Pons (tissue), 1 donor: Measurements from ENCODE around the gene GRK5.
"Not testable (repeated sequence)": the region's sequence is repeated elsewhere in the genome, so short reads cannot be mapped to it uniquely, and the experiment has no call there.

ENCODE experiments used
- DNase-seq: peaks from one replicate; pipeline ENCODE4 v3.0.0-alpha.2; 2016; ENCODE audit warnings: low spot score

Gene GRK5

DNA sequence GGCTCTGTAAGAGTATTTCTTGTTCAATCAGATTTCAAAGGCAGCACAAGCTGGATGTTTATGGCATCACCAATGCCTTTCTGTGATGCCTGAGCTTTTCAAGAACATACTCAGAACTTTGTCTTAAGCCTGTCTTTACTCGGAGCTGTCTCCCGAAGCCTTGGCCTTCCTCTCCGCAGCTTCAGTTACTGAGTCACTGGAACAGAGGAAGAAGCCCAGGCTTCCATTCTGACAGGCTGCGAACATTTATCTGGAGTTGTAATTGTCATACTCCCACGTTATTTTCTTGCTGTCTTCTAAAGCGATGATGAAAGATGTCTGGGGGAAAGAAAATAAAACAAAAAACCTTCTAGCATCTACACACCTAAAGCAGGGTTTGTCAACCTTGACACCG, 43.9 kb downstream of the GRK5 start:
- DNase-seq: no peak

DNA sequence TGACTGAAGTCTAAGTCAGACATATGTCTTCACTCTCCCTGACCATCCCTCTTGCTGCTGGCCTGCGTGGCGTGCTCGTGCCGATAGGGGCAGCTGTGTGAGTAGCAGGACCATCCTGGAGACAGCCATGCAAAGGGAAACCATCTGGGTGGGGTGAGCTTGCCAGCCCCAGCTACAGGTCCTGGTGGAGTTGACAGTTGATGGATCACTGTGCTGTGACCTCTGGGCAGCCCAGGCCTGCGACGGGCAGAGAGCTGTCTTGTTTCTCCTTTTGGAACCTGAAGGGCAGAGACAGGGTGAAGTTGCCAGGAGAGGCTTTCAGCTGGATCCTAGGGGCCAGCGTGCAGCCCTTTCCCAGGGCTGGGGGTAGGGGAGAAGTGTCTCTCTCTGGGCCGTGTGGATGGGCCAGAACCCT, 44.7 kb downstream of the GRK5 start:
- DNase-seq: no peak

DNA sequence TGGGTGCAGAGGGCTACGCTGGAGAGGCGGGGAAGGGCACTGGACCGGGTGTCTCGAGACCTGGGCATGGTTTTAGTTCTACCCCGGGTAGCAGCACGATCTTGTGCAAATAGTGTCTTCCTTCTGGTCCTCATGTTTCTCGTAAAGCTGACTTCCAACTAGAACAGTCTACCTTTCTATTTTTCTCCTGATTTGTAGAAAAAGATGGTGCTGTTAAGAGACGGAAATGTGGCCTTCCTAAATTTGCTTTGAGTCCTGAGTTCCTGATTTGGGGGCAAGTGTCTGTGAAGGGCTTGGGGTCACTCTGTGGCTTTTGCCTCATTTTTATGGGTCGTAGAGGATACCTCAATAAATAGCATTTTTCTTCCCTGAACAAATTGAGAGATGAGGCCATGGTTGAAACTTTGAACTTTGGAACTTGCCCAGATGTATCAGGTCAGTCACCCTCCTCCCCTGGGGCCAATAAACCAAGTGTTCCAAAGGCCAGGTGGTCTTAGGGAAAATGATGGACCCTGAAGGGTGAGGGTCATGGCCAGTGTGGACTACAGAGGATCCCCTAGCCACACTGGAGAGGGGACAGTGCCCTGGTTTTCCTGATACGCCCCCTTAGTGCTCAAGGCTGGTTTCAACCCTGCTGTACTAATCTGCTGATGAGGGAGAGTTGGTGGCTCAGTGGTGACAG, 45.2 kb downstream of the GRK5 start:
- no peak for DNase-seq

DNA sequence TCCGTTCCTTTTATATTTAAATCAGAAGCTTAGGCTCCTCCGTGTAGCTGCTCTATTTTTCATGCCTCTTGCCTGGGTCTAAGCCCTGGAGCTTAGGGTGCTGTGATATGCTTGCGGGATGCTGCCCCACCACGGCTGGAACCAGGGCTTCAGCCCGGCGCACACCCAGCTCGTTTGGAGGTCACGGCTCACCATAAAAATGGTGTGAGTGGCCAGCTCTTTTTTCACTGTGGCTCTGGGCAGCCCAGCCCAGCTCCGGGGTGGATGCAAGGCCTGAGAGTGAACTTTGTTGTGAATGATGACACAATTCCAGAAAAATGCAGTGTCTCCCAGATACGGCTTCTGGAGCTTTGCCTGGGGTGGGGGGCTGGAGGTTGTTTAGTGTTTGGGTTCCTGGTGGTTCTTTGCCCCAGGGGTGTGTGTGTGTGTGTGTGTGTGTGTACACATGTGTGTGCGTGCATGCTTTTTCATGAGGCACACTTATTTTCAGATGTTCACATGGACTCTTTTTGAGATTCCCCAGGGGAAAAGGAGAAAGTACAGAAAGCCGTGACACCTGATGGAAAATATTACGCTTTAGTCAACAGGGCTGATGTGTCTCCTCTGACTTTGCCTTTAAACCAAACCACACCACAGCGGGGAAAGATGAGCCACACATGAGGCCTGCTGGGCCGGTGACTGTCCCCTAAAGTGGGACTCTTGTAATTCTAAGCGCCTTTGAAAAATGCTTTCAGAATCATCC, 46.2 kb downstream of the GRK5 start:
- DNase-seq: no peak

DNA sequence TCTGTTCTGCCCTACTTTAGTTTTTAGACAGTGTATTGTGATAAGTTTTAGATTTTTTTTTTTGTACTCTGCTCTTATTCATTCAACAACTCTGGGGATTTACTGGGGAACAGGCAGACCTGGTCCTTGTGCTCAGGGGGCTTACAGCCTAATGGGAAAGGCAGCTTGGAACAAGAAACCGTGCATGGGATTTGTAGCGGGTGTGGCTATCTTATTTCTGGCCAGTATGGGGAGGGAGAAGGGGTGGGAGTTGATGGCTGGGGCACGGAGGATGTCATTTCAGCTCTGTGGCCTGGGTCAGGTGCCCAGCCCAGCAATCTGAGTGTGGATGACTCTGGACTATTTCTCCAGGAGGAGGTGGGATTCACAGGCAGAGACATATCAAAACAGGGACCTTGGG, 47.0 kb downstream of the GRK5 start:
- DNase-seq: no peak

DNA sequence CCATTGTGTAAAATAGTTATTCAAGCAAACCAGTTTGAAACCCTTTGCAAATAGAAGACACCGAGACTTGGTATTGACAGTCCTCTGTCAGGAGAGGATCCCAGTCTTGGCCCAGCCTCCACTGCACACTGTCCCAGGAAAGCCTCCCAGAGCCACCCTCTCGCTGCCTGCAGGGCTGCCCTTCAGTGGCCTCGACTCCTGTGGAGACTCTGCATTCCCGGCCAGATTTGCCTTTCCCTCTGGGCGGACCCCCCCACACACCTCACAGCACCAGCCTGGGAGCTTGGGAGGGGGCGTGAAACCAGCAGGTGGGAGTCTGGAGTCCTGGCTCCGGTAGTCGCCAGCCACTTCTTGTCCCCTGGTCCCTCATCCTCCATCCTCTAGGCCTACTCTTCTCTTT, 48.7 kb downstream of the GRK5 start:
- DNase-seq: no peak

DNA sequence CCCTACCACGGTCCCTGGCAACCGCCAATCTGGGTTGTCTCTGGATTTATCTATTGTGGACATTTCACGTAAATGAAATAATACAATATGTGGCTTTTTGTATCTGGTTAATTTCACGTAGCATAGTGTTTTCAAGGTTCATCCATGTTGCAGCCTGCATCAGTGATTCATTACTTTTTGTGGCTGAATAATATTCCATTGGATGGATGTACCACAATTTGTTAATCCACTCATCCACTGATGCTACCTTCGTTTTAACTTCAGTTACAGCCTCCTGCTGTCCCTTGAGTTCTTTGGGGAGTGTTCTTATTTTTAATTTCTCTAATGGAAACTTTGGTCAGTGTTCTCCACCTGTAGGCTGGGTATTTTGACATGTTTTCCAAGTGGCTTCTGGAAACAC, 49.5 kb downstream of the GRK5 start:
- no peak for DNase-seq

DNA sequence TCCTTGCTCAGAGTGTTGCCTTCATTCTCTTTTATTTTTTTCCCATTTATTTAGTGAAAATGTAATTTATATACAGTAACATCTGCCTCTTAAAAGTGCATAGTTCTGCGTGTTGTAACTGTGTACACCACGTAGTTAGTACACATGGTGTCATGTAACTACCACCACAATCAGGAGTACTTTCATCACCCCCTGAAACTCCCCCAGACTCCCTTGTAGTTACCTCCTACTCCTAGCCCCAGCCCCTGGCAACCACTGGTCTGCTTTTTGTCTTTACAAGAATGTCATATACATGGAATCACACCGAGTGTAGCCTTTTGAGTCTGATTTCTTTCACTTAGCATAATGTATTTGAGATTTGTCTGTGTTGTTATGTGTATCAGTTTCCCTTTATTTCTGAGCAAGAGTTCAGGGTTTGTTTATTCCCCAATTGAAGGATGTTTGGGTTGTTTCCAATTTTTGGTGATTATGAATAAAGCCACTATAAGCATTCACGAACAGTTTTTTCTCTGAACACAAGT, 50.6 kb downstream of the GRK5 start:
- DNase-seq: no peak

DNA sequence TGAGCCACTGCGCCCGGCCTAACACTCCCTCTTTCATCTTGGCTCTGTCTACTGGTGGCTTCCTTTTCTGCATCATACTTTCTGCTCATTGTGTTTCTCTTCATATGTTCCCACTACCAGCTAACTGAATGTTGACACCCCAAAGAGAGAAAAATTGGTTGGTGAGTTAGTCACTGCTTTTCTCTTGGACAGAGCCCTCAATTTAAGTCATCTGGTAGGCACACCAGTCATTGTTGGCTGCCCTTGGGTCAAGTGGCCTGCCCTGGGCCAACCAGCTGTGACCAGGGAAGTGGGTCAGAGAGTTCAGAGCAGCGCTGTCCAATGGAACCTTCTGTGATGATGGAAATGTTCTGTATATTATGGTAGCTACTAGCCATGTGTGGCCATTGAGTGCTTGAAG, 52.0 kb downstream of the GRK5 start:
- no peak for DNase-seq

DNA sequence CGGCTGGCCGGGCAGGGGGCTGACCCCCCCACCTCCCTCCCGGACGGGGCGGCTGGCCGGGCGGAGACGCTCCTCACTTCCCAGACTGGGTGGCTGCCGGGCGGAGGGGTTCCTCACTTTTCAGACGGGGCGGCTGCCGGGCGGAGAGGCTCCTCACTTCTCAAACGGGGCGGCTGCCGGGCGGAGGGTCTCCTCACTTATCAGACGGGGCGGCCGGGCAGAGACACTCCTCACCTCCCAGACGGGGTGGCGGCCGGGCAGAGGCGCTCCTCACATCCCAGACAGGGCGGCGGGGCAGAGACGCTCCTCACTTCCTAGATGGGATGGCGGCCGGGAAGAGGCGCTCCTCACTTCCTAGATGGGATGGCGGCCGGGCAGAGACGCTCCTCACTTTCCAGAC, 53.6 kb downstream of the GRK5 start:
- not testable (repeated sequence) for DNase-seq

DNA sequence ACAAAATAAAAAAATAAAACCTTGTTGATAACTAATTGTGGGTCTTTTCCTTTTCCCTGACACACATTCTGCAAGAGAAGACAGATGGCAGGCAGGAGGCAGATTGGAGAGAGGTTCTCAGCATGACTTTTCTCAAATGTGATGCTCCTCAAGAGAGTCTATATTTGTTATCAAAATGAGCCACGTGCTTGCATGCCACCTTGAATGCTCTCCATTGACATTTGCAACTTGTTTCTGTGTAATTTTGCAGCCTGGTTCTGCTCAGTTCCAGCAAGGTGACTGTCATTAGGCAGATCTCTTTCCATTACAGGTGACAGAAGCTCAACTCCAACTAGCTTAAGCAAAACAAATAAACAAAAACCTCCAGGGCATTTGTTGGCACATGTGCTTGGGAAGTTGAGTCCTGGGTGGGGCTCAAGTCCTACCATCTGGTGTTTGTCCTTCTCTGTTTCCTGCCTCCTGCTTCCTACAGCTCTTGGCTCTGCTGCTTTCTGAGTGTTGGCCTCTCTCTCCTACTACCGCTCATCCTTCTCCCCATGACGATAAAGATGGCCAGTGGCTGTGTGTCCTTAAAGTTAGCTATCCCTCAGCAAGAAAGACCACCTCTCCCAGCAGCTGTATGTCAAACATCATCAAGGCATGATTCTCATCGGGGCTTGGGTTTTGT, 56.7 kb downstream of the GRK5 start:
- DNase-seq: no peak

DNA sequence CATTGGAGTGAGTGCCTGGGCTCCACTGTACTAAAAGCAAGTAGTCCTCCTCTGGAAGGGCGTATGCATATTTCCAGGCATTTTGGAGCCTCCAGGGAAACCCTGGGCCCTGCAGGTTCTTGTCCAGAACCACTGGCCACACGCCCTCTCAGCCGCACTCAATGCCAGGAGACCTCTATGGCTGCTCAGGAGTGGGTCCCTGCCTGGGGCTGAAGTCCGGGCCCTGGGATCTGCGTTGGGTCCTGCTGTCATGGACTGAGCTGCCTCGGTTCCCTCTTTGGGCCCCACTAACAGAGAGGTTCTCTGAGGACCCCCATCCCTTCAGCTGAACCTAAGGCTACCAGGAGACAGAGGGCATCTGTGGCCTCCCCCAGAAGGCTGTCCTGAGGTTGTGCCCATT, 58.3 kb downstream of the GRK5 start:
- no peak for DNase-seq

DNA sequence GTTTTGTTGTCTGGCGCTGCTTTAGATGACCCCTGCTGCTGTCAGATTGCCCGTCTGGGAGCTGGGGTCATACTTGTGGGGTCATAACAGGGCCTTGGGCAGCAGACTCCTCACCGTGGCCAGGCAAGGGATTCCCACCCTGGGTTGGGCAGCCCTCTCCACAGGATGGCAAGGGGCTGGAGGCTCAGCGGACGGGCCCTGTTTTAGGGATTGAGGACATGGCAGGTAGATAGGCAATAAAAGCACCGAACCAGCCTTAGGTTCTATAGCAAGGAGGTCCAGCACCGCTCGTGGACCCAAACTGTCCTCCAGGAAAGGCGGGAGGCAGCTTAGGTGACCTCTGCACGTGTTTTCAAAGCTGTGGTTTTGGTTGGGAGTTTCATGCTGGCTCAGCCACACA, 60.0 kb downstream of the GRK5 start:
- DNase-seq: no peak

DNA sequence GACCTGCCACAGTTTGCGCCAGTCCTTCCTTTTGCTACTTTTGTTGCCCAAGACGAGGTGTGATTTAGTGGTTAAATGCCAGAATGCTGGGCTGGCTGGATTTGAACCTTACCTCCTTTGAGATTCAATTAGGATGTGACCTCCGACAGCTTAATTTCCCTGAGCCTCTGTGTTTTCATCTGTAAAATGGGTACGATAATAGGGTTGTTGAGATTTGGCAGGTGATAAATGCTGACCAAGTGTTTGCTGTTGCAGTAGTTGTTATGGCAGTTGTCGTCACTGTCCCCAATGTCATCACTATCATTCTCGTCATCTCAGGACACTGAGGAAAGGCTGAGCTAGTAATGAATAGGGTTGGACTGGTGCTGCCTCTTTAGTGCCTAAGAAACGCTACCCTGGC, 61.1 kb downstream of the GRK5 start:
- DNase-seq: no peak

DNA sequence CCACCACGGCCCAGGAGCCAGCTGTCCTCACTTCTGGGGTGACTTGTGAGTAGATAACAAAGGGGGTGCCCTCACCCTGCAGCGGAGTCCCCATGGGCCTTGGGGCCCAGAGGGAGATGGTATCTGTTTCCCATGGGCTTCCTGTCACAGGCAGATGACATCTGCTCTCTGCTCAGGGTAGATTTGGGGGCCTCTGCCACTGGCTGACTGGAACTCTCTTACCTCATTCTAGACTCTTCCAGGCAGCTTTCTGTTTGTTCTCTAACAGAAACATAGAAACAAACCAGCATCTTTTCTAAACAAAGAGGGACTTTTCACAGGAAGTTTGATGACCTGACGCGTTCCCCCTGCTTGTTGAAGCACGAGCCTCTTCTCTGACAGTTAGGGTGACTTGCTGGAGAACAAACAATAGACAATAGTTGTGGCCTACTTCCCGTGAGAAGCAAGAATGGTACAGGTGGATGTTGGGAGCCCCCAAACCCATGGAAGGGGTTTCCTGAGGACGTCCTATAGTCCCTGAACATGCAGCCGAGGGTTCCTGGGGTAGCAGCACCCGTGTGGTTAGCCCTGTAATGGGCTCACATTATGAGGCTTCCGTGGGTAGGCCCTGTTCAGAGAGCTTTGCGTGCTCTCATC, 61.6 kb downstream of the GRK5 start:
- no peak for DNase-seq

DNA sequence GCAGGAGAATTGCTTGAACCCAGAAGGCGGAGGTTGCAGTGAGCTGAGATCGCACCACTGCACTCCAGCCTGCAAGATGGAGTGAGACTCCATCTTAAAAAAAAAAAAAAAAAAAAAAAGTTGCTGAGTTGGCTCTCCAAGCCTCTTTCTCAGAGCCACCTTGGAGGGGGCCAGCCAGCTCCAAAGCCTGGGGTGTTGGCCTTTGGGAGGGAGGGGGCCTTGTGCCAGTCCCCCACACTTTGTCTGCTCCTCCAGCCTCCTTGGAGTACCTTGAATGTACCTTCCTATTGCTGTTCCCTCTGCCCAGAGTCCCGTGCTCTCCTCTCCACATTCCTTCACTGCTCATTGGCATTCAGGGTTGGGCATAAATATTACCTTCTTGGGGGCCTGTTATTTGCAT, 62.4 kb downstream of the GRK5 start:
- DNase-seq: no peak

DNA sequence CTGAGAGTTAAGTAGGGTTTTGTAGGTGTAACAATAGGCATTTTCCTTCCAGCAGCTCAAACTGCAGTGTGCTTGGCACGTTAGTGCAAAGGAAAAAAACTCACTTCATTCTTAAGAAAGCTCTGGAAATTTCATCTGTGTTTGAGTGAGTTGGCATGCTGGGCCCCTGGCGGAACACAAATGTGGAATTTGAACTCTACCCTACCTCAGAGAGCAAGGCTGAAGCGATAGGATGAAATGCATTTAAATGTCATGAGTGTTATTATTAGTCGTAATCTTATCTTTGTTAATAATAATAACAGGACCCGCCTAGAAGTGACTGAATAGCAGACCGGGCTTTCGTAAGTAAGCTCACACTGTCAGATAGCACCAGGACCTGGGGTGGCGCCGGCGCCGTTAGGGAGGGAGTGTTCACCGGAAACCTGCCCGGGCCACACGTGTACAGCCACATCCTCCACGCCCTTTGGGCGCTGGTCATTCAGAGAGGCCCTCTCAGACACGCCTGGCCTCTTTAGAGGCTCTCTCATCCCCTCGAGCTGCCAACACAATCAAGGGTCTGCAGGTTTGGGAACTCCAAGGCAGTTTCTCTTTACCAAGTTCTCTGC, 63.5 kb downstream of the GRK5 start:
- no peak for DNase-seq

DNA sequence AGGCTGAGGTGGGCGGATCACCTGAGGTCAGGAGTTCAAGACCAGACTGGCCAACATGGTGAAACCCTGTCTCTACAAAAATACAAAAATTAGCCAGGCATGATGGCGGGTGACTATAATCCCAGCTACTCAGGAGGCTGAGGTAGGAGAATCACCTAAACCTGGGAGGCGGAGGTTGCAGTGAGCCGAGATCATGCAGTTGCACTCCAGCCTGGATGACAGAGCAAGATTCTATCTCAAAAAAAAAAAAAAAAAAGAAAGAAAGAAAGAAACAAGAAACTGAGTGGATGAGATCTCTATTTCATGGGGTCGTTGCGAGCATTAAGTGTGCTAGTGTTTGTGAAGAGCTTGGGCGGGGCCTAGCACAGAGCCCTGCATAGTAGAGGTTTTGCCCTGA, 65.0 kb downstream of the GRK5 start:
- DNase-seq: not testable (repeated sequence)

DNA sequence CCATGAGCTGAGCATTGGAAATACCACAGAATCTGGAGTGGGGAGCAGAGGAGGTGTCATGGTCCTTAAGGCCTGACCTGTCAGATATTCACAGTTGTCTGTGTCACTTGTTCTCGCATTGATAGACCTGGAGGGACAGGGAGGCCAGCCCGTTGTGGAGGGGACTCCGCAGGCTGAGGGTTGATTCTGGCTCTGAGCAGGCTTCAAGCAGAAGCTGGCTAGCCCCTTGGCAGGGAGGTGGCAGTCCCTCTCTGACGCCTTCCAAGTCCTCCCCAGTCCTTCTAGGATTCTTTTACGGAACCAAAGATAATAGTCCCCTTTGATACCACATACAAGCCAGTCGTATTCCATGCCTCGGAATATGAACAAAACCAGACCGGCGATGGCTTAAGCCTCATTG, 65.4 kb downstream of the GRK5 start:
- no peak for DNase-seq

DNA sequence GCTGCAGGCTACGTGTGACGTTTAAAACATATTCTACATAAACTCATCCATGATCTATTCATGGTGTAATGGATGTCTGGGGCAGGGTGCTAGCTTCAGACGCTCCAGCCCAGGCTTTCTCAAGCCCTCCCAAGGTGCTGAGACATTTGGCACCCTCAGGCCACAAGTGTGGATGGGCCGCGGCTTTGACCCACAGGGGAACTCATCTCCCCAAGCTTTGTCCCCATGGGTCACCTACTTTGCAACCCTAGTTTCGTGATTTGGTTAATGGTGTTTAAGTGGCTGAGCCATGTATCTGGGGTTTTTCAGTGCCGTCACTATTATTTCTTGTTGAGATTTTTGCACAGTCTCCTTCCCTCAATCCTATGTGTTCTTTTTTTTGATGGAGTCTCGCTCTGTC, 66.0 kb downstream of the GRK5 start:
- no peak for DNase-seq

DNA sequence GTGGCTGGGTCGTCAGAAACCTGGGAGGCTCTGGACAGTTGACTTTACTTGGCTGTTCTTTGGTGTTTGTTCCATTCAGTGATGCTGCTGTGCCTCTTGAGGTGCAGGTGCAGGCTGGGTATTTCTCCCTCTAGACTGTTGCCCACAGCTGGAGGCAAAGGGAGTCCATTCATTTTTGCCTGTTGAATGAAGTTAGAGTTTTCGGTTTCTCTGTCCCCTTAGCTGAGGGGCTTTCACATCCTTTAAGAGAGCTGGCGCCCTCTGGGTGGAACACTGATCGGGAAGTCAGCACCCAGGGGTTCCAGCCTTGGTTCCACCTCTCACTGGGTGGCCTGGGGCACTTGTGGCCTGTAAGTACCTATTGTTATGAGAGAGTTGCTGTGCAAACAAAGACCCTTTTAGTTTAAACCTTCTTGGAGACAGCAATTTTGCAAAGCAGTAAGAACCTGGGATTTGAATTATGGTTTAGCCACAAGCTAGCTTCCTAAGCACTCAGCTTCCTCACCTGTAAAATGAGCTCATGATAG, 67.2 kb downstream of the GRK5 start:
- no peak for DNase-seq

DNA sequence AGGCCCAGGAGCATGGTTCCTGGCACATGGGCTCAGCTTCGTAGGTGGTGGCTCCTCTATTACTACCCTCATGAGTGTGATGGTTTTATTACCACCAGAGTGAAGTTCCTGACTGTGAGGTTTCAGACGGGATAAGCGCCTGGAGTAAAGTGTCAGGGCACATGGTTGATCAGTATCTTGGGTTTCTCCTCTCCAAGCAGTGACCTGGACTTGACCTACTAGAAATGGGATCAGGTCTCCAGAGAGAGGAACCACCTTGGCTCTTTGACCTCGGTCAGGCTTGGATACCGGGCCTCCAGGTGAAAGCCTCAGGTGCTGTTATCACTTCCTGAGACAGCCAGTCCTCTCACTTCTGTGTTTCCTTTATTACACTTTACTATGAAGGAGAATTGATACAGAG, 67.7 kb downstream of the GRK5 start:
- no peak for DNase-seq
